Measurements from ENCODE around the gene GDF15.

DNA sequence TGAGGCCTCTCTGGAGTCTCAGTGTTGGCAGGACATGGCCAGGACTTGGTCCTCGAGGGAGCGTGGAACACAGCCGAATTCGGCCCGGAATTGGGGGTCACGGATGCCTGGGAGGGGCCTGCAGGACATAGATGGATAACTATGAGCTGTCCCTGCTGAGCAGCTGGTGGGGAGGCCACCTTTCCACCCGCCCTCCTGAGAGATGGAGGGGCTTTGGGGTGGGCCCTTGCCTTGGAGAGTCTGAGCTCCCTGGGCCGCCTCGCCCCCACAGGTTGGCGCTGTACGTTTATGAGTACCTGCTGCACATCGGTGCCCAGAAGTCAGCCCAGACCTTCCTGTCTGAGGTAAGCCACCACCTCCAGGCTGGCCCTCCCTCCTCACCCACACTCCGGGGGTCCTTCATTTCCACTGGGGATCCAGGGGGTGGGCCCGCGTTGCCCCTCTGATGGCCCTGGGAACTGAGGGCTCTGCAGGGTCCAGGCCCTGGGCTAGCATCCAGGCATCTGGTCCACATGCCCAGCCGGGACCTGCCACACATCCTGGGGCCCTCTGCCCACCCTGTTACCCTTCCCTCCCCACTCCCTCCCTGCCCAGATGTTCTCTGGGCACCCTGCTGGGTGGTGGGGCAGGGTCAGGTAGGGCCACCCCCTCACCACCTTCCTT is 41.3 kb downstream of the GDF15 start:
- no peak for TF ChIP-seq POLR2A (IDR thresholded peaks at IDR 0.05; ENCODE audit: low read length)
- TF ChIP-seq GATA1 (IDR thresholded peaks at IDR 0.05; ENCODE audit: low read depth, low read length), result no peak

Measured in erythroblast (primary cell).